Panc1 (cell line): Measurements from ENCODE around the gene NPEPL1. TPM values are rescaled to one million over a fixed set of nuclear protein-coding genes. Genes with fewer than 3 reads are reported as not detected.

Source experiments
- ATAC-seq: fragments of 200-7000 bp; cut with Tn5 transposase; 2 replicates; pipeline ENCODE4 v1.9.1; 2020; ENCODE audit warnings: mild to moderate bottlenecking, moderate library complexity
- BruUV-seq: library from RNA; stranded (reverse); fragments of 400-500 nt; replicated peaks from 2 replicates; lab custom pipeline; 2021; lab: Mats Ljungman, UMichigan
- CTCF ChIA-PET: fragments of 300-600 bp; sonication (Branson Sonifier 250); formaldehyde crosslinking; loops from one replicate; lab custom pipeline; 2022; ENCODE audit warnings: antibody characterized with exemption; lab: Charles Lee
- POLR2A ChIA-PET: fragments of 300-600 bp; sonication (Branson Sonifier 250); formaldehyde crosslinking; loops from one replicate; lab custom pipeline; 2022; ENCODE audit warnings: antibody characterized with exemption; lab: Charles Lee
- DNase-seq: peaks from one replicate; pipeline ENCODE4 v3.0.0-alpha.2; 2010; ENCODE audit warnings: low read depth, low spot score
- H3K27ac ChIP-seq: 2 replicates; pipeline ENCODE4 v1.5.1; 2011; ENCODE audit warnings: mild to moderate bottlenecking, low read length, inconsistent platforms
- H3K27me3 ChIP-seq: fragments of 200-500 bp; sonication (Bioruptor generic); 2 replicates; pipeline ENCODE4 v1.6.0; 2014; ENCODE audit warnings: low read length, inconsistent platforms; ENCODE audit not compliant: control insufficient read depth, insufficient read depth
- H3K36me3 ChIP-seq: fragments of 200-500 bp; sonication (Bioruptor generic); 2 replicates; pipeline ENCODE4 v1.5.1; 2014; ENCODE audit warnings: inconsistent platforms, mild to moderate bottlenecking, low read length, moderate library complexity; ENCODE audit not compliant: control insufficient read depth, insufficient read depth
- H3K4me1 ChIP-seq: 2 replicates; pipeline ENCODE4 v1.5.1; 2011; ENCODE audit warnings: inconsistent platforms, mild to moderate bottlenecking, low read length, moderate library complexity; ENCODE audit not compliant: control insufficient read depth, insufficient read depth
- H3K4me3 ChIP-seq, 2 experiments: 2 replicates each; pipeline ENCODE4 v1.5.1; 2011 to 2012; ENCODE audit warnings: low read depth in 2 of 2, low read length in 2 of 2, mild to moderate bottlenecking in 2 of 2, inconsistent platforms in 1 of 2, moderate library complexity in 1 of 2
- H3K9me3 ChIP-seq: fragments of 200-500 bp; sonication (Bioruptor generic); 2 replicates; pipeline ENCODE4 v1.5.1; 2014; ENCODE audit warnings: low read depth, mild to moderate bottlenecking, inconsistent platforms, low read length, moderate library complexity; ENCODE audit not compliant: control insufficient read depth, insufficient read depth
- CTCF ChIP-seq: fragments of 450-650 bp; IDR thresholded peaks from 2 replicates; pipeline ENCODE4 v1.5.1; 2017; ENCODE audit warnings: mild to moderate bottlenecking
- POLR2AphosphoS5 ChIP-seq: IDR thresholded peaks from 2 replicates; pipeline ENCODE4 v1.6.1; 2012; ENCODE audit warnings: mild to moderate bottlenecking, low read depth, low read length, moderate library complexity
- SIN3A ChIP-seq: IDR thresholded peaks from 2 replicates; pipeline ENCODE4 v1.6.1; 2012; ENCODE audit warnings: low read depth, mild to moderate bottlenecking, low read length, moderate library complexity, borderline replicate concordance; ENCODE audit not compliant: insufficient read depth
- TCF7L2 ChIP-seq: IDR thresholded peaks from 2 replicates; pipeline ENCODE4 v1.6.1; 2011; ENCODE audit warnings: mild to moderate bottlenecking, low read depth, low read length, inconsistent platforms
- in situ Hi-C: cut with HindIII; loops from 2 replicates; pipeline ENCODE4 v1.10.0; 2016; ENCODE audit warnings: low sequenced_read_pairs, low pct_unique_long_range_greater_than_20kb
- intact Hi-C: fragments of 100-400 bp; cut with micrococcal nuclease; formaldehyde crosslinking; loops from one replicate; pipeline ENCODE4 v1.10.0; 2022; ENCODE audit not compliant: unreplicated experiment
- total RNA-seq: library from RNA; stranded (reverse); gene quantifications from one replicate; pipeline ENCODE4 v1.2.1, GENCODE V29; 2021; ENCODE audit not compliant: unreplicated experiment
- TF ChIP-seq, protein P1 (sequence below), 2 experiments: IDR thresholded peaks; 2 replicates each; pipeline ENCODE4 v1.6.1; 2011 to 2012; ENCODE audit warnings: low read depth in 2 of 2, control low read depth in 1 of 2, low read length in 1 of 2, mild to moderate bottlenecking in 1 of 2, moderate library complexity in 1 of 2; ENCODE audit not compliant: insufficient read depth in 1 of 2

NPEPL1 gene
- total RNA-seq, 1 experiment from 2014 or later, result 27.4 TPM

DNA sequence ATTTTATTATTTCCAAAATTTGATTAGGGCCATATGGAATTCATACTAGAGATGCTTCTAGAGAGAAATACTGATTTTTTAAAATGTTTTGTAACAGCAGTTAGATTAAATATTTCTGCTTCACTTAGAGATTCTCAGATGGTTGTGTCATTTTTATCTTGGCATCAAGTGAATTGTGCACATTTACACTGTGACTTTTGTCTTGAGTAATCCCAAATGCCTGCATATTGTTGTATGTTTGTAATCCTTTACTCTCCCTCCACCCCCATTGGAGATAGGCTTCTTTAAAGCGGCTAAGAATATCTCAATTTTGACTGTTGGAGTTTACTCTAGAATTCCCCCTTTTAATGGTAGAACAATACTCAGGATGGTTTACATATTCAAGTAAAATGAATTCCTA is 22.5 kb upstream of the NPEPL1 start:
- no peaks in the 10 kb centered on the region for H3K27me3 ChIP-seq
- POLR2A ChIA-PET, result no interaction called here
- TF ChIP-seq TCF7L2, result no peak
- no peak for TF ChIP-seq CTCF
- no peak for TF ChIP-seq POLR2AphosphoS5
- TF ChIP-seq SIN3A, result no peak
- TF ChIP-seq, protein P1, sequence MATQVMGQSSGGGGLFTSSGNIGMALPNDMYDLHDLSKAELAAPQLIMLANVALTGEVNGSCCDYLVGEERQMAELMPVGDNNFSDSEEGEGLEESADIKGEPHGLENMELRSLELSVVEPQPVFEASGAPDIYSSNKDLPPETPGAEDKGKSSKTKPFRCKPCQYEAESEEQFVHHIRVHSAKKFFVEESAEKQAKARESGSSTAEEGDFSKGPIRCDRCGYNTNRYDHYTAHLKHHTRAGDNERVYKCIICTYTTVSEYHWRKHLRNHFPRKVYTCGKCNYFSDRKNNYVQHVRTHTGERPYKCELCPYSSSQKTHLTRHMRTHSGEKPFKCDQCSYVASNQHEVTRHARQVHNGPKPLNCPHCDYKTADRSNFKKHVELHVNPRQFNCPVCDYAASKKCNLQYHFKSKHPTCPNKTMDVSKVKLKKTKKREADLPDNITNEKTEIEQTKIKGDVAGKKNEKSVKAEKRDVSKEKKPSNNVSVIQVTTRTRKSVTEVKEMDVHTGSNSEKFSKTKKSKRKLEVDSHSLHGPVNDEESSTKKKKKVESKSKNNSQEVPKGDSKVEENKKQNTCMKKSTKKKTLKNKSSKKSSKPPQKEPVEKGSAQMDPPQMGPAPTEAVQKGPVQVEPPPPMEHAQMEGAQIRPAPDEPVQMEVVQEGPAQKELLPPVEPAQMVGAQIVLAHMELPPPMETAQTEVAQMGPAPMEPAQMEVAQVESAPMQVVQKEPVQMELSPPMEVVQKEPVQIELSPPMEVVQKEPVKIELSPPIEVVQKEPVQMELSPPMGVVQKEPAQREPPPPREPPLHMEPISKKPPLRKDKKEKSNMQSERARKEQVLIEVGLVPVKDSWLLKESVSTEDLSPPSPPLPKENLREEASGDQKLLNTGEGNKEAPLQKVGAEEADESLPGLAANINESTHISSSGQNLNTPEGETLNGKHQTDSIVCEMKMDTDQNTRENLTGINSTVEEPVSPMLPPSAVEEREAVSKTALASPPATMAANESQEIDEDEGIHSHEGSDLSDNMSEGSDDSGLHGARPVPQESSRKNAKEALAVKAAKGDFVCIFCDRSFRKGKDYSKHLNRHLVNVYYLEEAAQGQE (IDR thresholded peaks at IDR 0.05; ENCODE audit: insufficient read depth in 1 of 2, low read depth in 2 of 2, low read length in 1 of 2), result no peak
- in situ Hi-C loops (no loop called here), intact Hi-C loops (no loop called here)
- ATAC-seq (no peak), DNase-seq (no peak)
- CTCF ChIA-PET, result no interaction called here
- H3K4me1 ChIP-seq, result no peaks in the 10 kb centered on the region
- H3K36me3 ChIP-seq, result peaks cover 27% of the 10 kb centered on the region
- no peak overlapping the region for H3K27ac ChIP-seq
- no peak overlapping the region for H3K4me3 ChIP-seq
- H3K9me3 ChIP-seq, result no peaks in the 10 kb centered on the region
- BruUV-seq, result no TSS peak

GRCh38 chr20:58670659-58671058 is 21.9 kb upstream of the NPEPL1 start:
- BruUV-seq, result no TSS peak
- Histone ChIP-seq H3K4me3 (no peak overlapping the region), H3K36me3 (peaks cover 27% of the 10 kb centered on the region), H3K4me1 (no peaks in the 10 kb centered on the region), H3K9me3 (no peaks in the 10 kb centered on the region), H3K27ac (no peak overlapping the region), H3K27me3 (no peaks in the 10 kb centered on the region)
- ChIA-PET CTCF (no interaction called here), POLR2A (no interaction called here)
- DNase-seq (no peak), ATAC-seq (no peak)
- in situ Hi-C loops, result no loop called here
- TF ChIP-seq, protein P1 (IDR thresholded peaks at IDR 0.05; ENCODE audit: insufficient read depth in 1 of 2, low read depth in 2 of 2, low read length in 1 of 2), result no peak
- TF ChIP-seq POLR2AphosphoS5 (no peak), TCF7L2 (no peak), SIN3A (no peak), CTCF (no peak)
- intact Hi-C loops, result no loop called here
